Panc1 (cell line): ENCODE results near the gene GCKR.
"Not testable (repeated sequence)": the region's sequence is repeated elsewhere in the genome, so short reads cannot be mapped to it uniquely, and the experiment has no call there.

Experiments
- CTCF ChIP-seq: fragments of 450-650 bp; IDR thresholded peaks from 2 replicates; pipeline ENCODE4 v1.5.1; 2017; ENCODE audit warnings: mild to moderate bottlenecking
- SIN3A ChIP-seq: IDR thresholded peaks from 2 replicates; pipeline ENCODE4 v1.6.1; 2012; ENCODE audit warnings: low read depth, mild to moderate bottlenecking, low read length, moderate library complexity, borderline replicate concordance; ENCODE audit not compliant: insufficient read depth

- not testable (repeated sequence) for TF ChIP-seq CTCF, SIN3A
Measured at GRCh38 chr2:27539649-27540048, 43.0 kb downstream of the GCKR start.
